HUES64 (cell line): ENCODE data around the gene ENDOU.

Experiments used
- H3K27ac ChIP-seq: 2 replicates; pipeline ENCODE4 v1.7.0; 2013; ENCODE audit warnings: low read depth, low read length, inconsistent platforms
- H3K27me3 ChIP-seq: 2 replicates; pipeline ENCODE4 v1.6.1; 2013; ENCODE audit warnings: mild to moderate bottlenecking, low read length; ENCODE audit not compliant: insufficient read depth
- H3K36me3 ChIP-seq: 2 replicates; pipeline ENCODE4 v1.6.1; 2013; ENCODE audit warnings: mild to moderate bottlenecking, low read length; ENCODE audit not compliant: insufficient read depth
- H3K4me1 ChIP-seq: 2 replicates; pipeline ENCODE4 v1.6.1; 2013; ENCODE audit warnings: mild to moderate bottlenecking, low read length, moderate library complexity; ENCODE audit not compliant: insufficient read depth
- H3K4me3 ChIP-seq: 2 replicates; pipeline ENCODE4 v1.5.1; 2013; ENCODE audit warnings: mild to moderate bottlenecking, low read length, moderate library complexity
- H3K9ac ChIP-seq: 2 replicates; pipeline ENCODE4 v1.6.1; 2013; ENCODE audit warnings: mild to moderate bottlenecking, low read depth, low read length
- H3K9me3 ChIP-seq: 2 replicates; pipeline ENCODE4 v1.6.1; 2013; ENCODE audit warnings: low read depth, low read length; ENCODE audit not compliant: insufficient read depth
- WGBS: fragments of 150-250, 120-280 bp; methylation state at CpG from one replicate; pipeline ENCODE4 v1.1.7; 2013; ENCODE audit warnings: missing lambda C conversion rate; 5-methylcytosine and 5-hydroxymethylcytosine counted together

Gene ENDOU

DNA sequence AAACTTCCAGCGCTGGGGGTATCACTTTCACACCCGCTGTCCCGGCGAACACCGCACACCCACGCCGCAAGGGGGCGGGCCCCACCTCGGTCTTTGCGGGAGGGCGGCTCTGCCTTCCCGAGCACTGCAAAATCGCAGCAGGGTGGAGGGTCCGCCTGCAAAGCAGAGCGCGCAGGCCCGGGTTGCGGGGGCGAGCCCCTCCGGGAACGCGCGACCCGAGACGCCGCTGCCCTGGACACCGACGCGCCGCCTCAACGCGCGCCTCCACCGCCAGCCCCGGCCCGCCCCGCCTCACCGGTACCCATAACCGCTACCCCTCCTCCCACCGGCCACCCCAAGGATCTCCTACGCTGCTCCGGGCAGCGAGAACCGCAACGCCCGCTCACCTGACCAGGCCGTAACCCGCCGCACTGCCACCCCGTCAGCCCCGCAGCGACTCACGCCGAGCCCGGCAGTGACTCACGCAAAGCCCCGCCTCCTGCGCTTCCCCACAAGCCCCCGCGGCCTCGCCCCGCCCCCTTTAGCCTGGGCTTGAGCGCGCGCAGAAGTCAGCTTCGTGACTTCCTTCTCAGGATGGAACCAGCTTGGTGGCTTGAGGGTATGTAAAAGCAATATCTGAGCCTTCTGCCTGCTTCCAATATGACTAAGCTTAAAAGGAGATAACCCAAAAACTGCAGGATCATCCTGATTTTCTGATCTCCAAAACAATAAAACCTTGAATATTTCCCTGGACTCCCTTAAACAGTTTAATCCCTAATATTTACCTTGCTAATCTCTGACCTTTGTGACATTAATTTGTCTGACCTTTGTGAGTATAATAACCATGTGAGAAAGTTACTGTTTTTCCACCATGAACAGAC, 19.5 kb downstream of the ENDOU start, which contains the start of gene RPAP3:
RPAP3 (minus strand) TSS at position 465 of the 860 bp plus-strand sequence. CDS start 3,190 bp downstream, outside the sequence.
- H3K9ac ChIP-seq: peak within 1 kb of the TSS; percentile 70
- H3K27me3 ChIP-seq: no peaks in the 10 kb centered on the region
- no peaks in the 10 kb centered on the region for H3K9me3 ChIP-seq
- peaks cover 6% of the 10 kb centered on the region; the same call in 1 of the 2 replicates for H3K4me1 ChIP-seq
- H3K4me3 ChIP-seq: peak within 1 kb of the TSS; percentile 87
- 0% methylated on average over 66 of the region's 66 CpGs for WGBS
- peak within 1 kb of the TSS; percentile 73 for H3K27ac ChIP-seq
- H3K36me3 ChIP-seq: peaks cover 16% of the 10 kb centered on the region

DNA sequence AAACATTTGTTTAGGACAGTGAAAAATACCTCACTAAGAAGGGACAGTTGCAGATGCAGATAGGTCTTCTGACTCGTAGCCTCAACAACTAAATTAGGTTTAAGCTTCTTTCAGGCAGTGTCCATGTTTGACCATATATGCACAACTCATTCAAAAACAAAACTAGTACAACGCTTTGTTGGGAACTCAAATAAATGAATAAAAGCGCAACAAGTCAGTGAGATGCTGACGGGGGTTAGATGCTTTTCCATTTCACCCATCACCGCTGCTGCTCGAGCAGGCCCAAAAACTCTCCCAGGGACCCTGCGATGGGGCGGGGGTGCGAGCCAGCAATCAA, 20.1 kb downstream of the ENDOU start:
- Histone ChIP-seq H3K4me1 (peaks cover 6% of the 10 kb centered on the region; the same call in 1 of the 2 replicates), H3K9ac (peak overlapping the region; percentile 70), H3K9me3 (no peaks in the 10 kb centered on the region), H3K4me3 (peak overlapping the region; percentile 87), H3K27me3 (no peaks in the 10 kb centered on the region), H3K36me3 (peaks cover 22% of the 10 kb centered on the region), H3K27ac (peak overlapping the region; percentile 73; the same call in 1 of the 2 replicates)
- 7% methylated on average over 9 of the region's 9 CpGs for WGBS

DNA sequence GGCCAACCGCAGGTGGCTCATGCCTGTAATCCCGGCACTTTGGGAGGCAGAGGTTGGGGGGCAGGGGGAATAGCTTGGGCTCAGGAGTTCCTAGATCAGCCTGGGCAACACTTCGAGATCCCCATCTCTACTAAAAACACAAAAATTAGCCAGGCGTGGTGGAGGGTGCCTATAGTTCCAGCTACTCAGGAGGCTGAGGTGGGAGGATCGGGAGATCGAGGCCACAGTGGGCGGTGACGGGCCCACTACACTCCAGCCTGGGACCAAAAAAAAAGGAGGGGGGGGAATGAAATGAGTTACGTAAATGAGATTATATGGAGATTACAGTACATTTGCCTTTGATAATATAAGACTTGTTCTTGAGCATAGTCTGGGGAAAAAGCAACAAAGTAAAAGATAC, 20.6 kb downstream of the ENDOU start:
- H3K4me3 ChIP-seq: peak overlapping the region; percentile 87
- H3K27me3 ChIP-seq: no peaks in the 10 kb centered on the region
- H3K9ac ChIP-seq: no peak overlapping the region
- H3K36me3 ChIP-seq: peaks cover 26% of the 10 kb centered on the region
- peaks cover 6% of the 10 kb centered on the region; the same call in 1 of the 2 replicates for H3K4me1 ChIP-seq
- no peak overlapping the region for H3K27ac ChIP-seq
- H3K9me3 ChIP-seq: no peaks in the 10 kb centered on the region
- WGBS: 93% methylated on average over 8 of the region's 9 CpGs

DNA sequence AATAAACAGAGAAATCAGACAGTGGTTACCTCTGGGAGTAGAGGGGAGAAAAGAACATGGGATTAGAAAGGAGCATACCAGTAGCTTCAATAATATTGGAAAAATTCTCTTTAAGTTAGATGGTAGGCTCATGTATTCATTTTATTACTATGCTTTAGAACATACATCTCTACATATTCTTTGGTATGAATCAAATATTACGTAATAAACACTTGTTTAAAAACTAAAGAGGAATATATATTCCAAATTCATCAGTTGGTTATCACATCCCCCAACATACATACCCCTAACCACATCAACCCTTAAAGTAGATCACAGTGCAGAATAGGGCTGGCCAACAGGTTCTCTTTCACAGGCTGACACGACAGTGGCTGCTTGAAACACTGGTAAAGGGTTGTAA, 25.0 kb downstream of the ENDOU start:
- Histone ChIP-seq H3K9ac (no peak overlapping the region), H3K4me3 (no peak overlapping the region), H3K36me3 (peaks cover 64% of the 10 kb centered on the region), H3K27me3 (no peaks in the 10 kb centered on the region), H3K4me1 (no peaks in the 10 kb centered on the region), H3K27ac (no peak overlapping the region), H3K9me3 (no peaks in the 10 kb centered on the region)
- WGBS: 93% methylated on average over 1 of the region's 2 CpGs

DNA sequence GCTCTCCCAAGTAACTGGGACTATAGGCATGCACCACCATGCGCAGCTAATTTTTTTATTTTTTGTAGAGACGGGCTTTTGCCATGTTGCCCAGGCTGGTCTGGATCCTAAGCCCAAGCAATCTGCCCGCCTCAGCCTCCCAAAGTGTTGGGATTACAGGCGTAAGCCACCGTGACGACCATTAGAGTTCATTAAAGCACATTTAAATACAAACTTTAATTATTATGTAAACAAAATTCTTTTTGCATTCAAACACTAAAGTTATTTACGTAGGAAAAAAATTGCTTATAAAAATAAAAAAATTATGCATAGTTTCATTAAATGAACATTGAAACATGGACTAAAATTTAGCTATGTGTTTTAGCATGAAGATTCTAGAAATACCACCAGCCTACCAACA, 26.7 kb downstream of the ENDOU start:
- H3K4me3 ChIP-seq: no peak overlapping the region
- no peaks in the 10 kb centered on the region for H3K4me1 ChIP-seq
- H3K27ac ChIP-seq: no peak overlapping the region
- no peaks in the 10 kb centered on the region for H3K27me3 ChIP-seq
- H3K9ac ChIP-seq: no peak overlapping the region
- no peaks in the 10 kb centered on the region for H3K9me3 ChIP-seq
- 96% methylated on average over 4 of the region's 7 CpGs for WGBS
- H3K36me3 ChIP-seq: peaks cover 80% of the 10 kb centered on the region

DNA sequence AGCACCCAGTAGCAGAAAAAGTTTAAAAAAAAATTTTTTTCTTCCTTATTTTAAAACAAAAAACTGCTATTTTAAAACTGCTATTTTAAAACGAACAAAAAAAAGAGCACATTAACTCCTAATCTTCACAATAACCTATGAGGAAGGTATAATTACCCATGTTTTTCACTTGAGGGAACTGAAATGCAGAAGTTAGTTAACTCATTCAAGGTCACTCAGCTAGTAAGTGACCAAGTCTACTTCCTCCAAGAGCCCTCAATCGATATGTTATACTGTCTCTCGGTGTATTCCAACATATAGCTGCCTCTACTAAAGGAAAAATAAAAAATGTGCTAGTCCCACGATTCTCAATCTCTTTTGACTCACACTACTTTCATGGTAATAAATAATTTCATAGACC, 27.2 kb downstream of the ENDOU start:
- H3K36me3 ChIP-seq: peaks cover 85% of the 10 kb centered on the region

DNA sequence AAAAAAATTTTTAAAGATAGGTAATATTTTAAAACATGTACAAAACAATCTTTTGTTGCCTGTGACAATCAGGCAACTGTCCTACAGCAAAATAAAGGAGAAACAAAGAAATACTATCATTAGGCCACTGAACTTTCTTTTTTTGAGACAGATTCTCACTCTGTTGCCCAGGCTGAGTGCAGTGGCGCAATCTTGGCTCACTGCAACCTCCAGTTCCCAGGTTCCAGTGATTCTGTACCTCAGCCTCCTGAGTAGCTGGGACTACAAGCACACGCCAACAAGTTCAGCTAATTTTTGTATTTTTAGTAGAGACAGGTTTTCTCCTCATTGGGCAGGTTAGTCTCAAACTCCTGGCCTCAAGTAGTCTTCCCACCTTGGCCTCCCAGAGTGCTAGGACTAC, 36.1 kb downstream of the ENDOU start:
- no peaks in the 10 kb centered on the region for H3K4me1 ChIP-seq
- no peak overlapping the region for H3K4me3 ChIP-seq
- 95% methylated on average over 2 of the region's 2 CpGs for WGBS
- no peak overlapping the region for H3K9ac ChIP-seq
- no peaks in the 10 kb centered on the region for H3K9me3 ChIP-seq
- H3K27me3 ChIP-seq: no peaks in the 10 kb centered on the region
- peaks cover 83% of the 10 kb centered on the region for H3K36me3 ChIP-seq
- no peak overlapping the region for H3K27ac ChIP-seq

More for the DNA sequence above, 27.2 kb downstream of the ENDOU start:
- over 99% methylated on average over 4 of the region's 4 CpGs for WGBS
- Histone ChIP-seq H3K9me3 (no peaks in the 10 kb centered on the region), H3K27me3 (no peaks in the 10 kb centered on the region), H3K4me3 (no peak overlapping the region), H3K27ac (no peak overlapping the region), H3K4me1 (no peaks in the 10 kb centered on the region), H3K9ac (no peak overlapping the region)

DNA sequence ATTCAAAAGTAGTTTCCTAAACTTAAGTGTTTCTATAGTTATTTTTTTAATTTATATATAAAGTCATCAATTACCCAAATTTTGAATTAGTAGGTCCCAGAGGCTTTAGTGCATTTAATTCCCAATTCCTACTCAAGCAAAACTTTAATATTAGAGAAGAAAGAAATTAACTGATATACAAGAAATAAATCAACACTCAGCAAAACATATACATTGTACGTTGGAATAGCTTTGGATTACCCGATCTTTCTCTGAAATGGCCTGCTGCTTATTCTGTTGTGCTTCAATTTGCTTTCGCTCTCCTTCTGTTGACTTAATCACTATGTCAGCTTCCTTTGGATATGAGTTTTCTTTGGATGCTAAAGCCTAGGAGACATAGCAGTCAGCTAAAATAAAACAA, 37.7 kb downstream of the ENDOU start:
- peaks cover 85% of the 10 kb centered on the region for H3K36me3 ChIP-seq
- no peaks in the 10 kb centered on the region for H3K9me3 ChIP-seq
- H3K4me3 ChIP-seq: no peak overlapping the region
- no peaks in the 10 kb centered on the region for H3K4me1 ChIP-seq
- WGBS: 87% methylated on average over 3 of the region's 3 CpGs
- H3K27me3 ChIP-seq: no peaks in the 10 kb centered on the region
- no peak overlapping the region for H3K27ac ChIP-seq
- no peak overlapping the region for H3K9ac ChIP-seq

DNA sequence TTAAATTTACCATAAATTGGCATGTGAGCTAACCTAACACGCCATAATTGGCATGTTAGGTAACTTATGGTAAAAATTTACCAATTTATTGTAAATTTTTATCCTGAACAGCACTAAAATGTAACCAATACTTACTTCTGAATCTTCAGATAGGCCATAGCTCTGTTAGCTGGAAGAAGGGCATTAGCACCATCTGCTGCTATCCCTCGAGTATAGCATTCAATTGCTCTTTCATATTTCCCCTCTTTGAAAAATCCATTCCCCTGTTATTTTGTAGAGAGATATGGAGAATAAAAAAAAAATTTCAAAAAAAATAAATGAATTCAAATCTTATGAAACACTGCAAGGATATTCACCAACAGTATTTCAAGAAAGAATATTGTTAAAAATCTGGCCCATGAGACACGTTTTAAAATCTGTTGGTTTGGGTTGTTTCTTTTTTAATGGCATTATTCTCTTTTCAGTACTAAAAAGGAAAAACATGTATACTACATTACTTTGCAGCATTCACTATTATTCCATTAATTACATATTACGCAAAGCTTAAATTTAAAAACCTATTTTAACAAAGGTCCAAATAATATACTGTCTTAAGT, 38.5 kb downstream of the ENDOU start:
- no peak overlapping the region for H3K4me3 ChIP-seq
- H3K27me3 ChIP-seq: no peaks in the 10 kb centered on the region
- H3K27ac ChIP-seq: no peak overlapping the region
- no peaks in the 10 kb centered on the region for H3K9me3 ChIP-seq
- WGBS: 80% methylated on average over 2 of the region's 4 CpGs
- no peak overlapping the region for H3K9ac ChIP-seq
- peaks cover 85% of the 10 kb centered on the region for H3K36me3 ChIP-seq
- H3K4me1 ChIP-seq: no peaks in the 10 kb centered on the region

DNA sequence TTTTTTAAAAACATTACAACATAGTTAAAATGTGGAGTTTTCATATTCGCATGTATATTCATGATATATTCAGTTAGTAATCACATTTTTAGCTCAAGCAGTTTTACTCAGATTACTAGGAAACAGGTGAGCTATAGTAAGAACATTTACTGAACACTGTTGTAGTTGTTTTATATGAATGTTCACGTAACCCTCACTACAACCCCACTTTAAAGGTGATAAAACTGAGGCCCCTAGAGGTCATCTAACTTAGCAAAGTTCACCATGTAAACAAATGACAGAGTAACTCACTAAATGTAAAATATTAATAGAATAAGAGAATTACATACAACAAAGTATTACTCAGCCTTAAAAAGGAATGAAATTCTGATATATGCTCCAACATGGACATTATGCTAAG, 45.5 kb downstream of the ENDOU start:
- no peak overlapping the region for H3K4me3 ChIP-seq
- H3K27ac ChIP-seq: no peak overlapping the region
- no CpG with 5 or more reads among the region's 2 CpGs for WGBS
- H3K4me1 ChIP-seq: no peaks in the 10 kb centered on the region
- H3K36me3 ChIP-seq: peaks cover 62% of the 10 kb centered on the region
- H3K9ac ChIP-seq: no peak overlapping the region
- no peaks in the 10 kb centered on the region for H3K27me3 ChIP-seq
- no peaks in the 10 kb centered on the region for H3K9me3 ChIP-seq

DNA sequence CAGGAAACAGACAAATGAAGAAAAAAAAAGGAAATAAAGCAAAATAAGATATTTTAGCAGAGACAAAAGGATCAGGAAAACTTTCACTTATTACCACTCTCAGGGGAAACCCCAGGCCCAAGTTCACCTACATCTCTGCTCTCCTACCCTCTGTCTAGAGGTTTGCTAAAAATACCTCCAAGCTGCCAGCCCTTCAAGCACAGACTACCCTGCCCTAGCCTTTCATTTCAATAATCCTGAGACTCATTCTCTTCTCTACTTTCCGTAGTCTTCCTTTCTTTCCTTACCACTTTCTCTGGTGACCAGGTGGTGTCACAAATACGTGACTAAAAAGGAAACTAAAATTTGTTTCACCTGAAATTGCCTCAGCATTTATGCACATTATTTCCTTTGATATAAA, 53.2 kb downstream of the ENDOU start:
- WGBS: 96% methylated on average over 2 of the region's 2 CpGs
- Histone ChIP-seq H3K36me3 (peaks cover 70% of the 10 kb centered on the region), H3K9ac (no peak overlapping the region), H3K9me3 (no peaks in the 10 kb centered on the region), H3K4me1 (peaks cover 5% of the 10 kb centered on the region; the same call in 1 of the 2 replicates), H3K27ac (no peak overlapping the region), H3K27me3 (no peaks in the 10 kb centered on the region), H3K4me3 (no peak overlapping the region)
